ENCODE results near the gene FAH. TPM values are rescaled to one million over a fixed set of nuclear protein-coding genes. Genes with fewer than 3 reads are reported as not detected.
A peak's percentile ranks its signal among the peaks of the same experiment; 100 is the strongest.

FAH gene
- total RNA-seq, result 18.2 and 18.9 TPM in 2 replicates
- 18.7 TPM in 2 replicates for polyA plus RNA-seq
- 17.0 and 19.5 TPM in 2 replicates for polyA plus RNA-seq (2011; cell fraction: cytosol; rRNA removed)
- polyA plus RNA-seq (2011; cell fraction: nucleus; rRNA removed), result 29.3 and 32.7 TPM in 2 replicates
- polyA plus RNA-seq (2012), result 28.3 and 37.5 TPM in 2 replicates
- polyA minus RNA-seq, result 24.5 and 25.4 TPM in 2 replicates
- polyA minus RNA-seq (2011; cell fraction: cytosol; rRNA and poly(A)+ RNA removed), result 9.1 TPM
- 7.3 and 7.6 TPM in 2 replicates for polyA minus RNA-seq (2011; cell fraction: nucleus; rRNA and poly(A)+ RNA removed)
- Bru-seq, nascent RNA, result percentile 44 among the genes with signal in this experiment
- BruChase-seq, experiment 1, labeled RNA remaining after a 6-hour chase, result percentile 40 among the genes with signal in this experiment
- BruChase-seq, experiment 2, labeled RNA remaining after a 2-hour chase, result percentile 47 among the genes with signal in this experiment
- long read RNA-seq, transcript FAH-213 (14 exons, 1,549 nt), result major isoform, 8 of 28 reads
- long read RNA-seq, transcript FAH-201 (15 exons, 1,471 nt), result major isoform, 8 of 28 reads
- long read RNA-seq, transcript FAH-202 (15 exons, 2,152 nt), result minor isoform, 6 of 28 reads
- long read RNA-seq, partial matches to known transcripts, result 2 of 28 reads
- long read RNA-seq, other reads (novel, unspliced or antisense), result 2 of 28 reads

GRCh38 chr15:80152896-80153876 is at the start of gene FAH:
Gene FAH (plus strand): TSS chr15:80152999. CDS start chr15:80153055, 56 bp downstream.
- Histone ChIP-seq H4K20me1 (replicated peaks; ENCODE audit: control insufficient read depth, extremely low read depth, insufficient read depth, low read length) (no peaks in the 10 kb centered on the region), H3K4me2 (ENCODE audit: insufficient read depth, low read length) (peak within 1 kb of the TSS; percentile 72), H3K9me1 (replicated peaks; ENCODE audit: control insufficient read depth, extremely low read depth, insufficient read depth, low read length) (no peaks in the 10 kb centered on the region), H3K36me3 (ENCODE audit: control insufficient read depth in 2 of 2, extremely low read depth in 1 of 2, insufficient read depth in 2 of 2, low read length in 2 of 2) (no peaks in the 10 kb centered on the region), H3K79me2 (ENCODE audit: control insufficient read depth, insufficient read depth, low read length) (no peaks in the 10 kb centered on the region), H3K9ac (replicated peaks; ENCODE audit: extremely low read depth, insufficient read depth, low read length) (peak within 1 kb of the TSS; percentile 68), H2AFZ (ENCODE audit: low read depth, low read length) (peak within 1 kb of the TSS; percentile 99), H3K4me3 (replicated peaks in 1 of 3; ENCODE audit: insufficient read depth in 1 of 3, low read depth in 1 of 3, low read length in 3 of 3) (peak within 1 kb of the TSS; percentile 60 to 75 (median 69)), H3K27ac (ENCODE audit: insufficient read depth, low read depth, low read length) (peak within 1 kb of the TSS; percentile 27), H3K9me3 (replicated peaks; ENCODE audit: control insufficient read depth, insufficient read depth, low read length) (no peaks in the 10 kb centered on the region), H3K4me1 (ENCODE audit: control insufficient read depth, extremely low read depth, insufficient read depth, low read length) (peaks cover 9% of the 10 kb centered on the region), H3K27me3 (ENCODE audit: control insufficient read depth in 2 of 2, insufficient read depth in 2 of 2, low read length in 2 of 2) (peaks cover 0 to 2% of the 10 kb centered on the region in 2 experiments)
- TSS peak; percentile 28 for BruUV-seq (replicated peaks)
- dilution Hi-C loops (cut with MboI; ENCODE audit: extremely low pct_ligation_motif_present, low sequenced_read_pairs), result no loop called here
- FAIRE-seq (peak; percentile 74), DNase-seq (ENCODE audit: low read depth, low spot score) (peak; percentile 60)
- intact Hi-C loops (cut with micrococcal nuclease), result loop anchor here (1.0 to 2.0 kb wide), 4 partner anchors 30 to 230 kb away; no protein-coding TSS in a partner anchor
- TF ChIP-seq MAX (IDR thresholded peaks at IDR 0.05; ENCODE audit: insufficient read depth, insufficient read length) (no peak), POLR2AphosphoS5 (IDR thresholded peaks at IDR 0.05; ENCODE audit: insufficient read depth, low read depth, low read length) (no peak), MYC (IDR thresholded peaks at IDR 0.05; ENCODE audit: low read depth, low read length) (no peak), EZH2 (IDR thresholded peaks at IDR 0.05; ENCODE audit: borderline replicate concordance, low read depth, low read length, severe bottlenecking) (no peak), POLR2A (IDR thresholded peaks at IDR 0.05; ENCODE audit: low read depth, low read length) (no peak), GATA2 (IDR thresholded peaks at IDR 0.05; ENCODE audit: insufficient read depth, insufficient read length, low read depth, low read length) (no peak), CTCF (IDR thresholded peaks at IDR 0.05; ENCODE audit: extremely low read depth in 1 of 2, insufficient read depth in 1 of 2, low read depth in 1 of 2, low read length in 2 of 2) (no peak), FOS (IDR thresholded peaks at IDR 0.05; ENCODE audit: borderline replicate concordance, insufficient read depth, low read length) (no peak), JUN (IDR thresholded peaks at IDR 0.05; ENCODE audit: borderline replicate concordance, insufficient read depth, insufficient read length, low read depth) (no peak)
- POLR2A ChIA-PET, result no interaction called here
- CTCF ChIA-PET, result interaction anchor here (1.2 to 5.8 kb wide), 5 partner anchors 17 to 772 kb away, joined by 3 to 30 read pairs (median 5); no protein-coding TSS in a partner anchor

All from endothelial cell of umbilical vein (primary cell).